DMS 273 (cell line): Measurements from ENCODE around the gene PRDM16.

Experiments
- DNase-seq: peaks from one replicate; lab custom pipeline; 2025; ENCODE audit not compliant: unreplicated experiment; lab: John Stamatoyannopoulos, UW

The PRDM16 gene

DNA sequence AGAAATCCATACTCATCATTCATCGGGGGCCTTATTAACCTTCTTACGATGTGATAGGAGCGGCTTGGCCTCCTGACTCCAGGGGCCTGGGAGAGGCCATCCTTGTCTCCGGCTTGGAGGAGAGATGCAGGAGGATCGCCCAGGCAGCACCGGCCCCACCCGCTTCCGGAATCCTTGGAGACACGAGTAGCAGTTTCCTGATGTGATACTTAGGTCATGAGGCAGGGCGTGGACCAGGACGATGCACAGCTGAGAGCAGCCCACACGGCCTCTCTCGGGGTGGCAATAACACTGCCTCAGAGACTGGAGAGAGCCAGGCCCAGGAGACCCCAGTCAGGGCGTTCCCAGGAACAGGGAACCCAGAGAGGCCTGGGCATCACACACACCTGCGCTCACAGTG, 221.9 kb downstream of the PRDM16 start:
- no peak for DNase-seq

DNA sequence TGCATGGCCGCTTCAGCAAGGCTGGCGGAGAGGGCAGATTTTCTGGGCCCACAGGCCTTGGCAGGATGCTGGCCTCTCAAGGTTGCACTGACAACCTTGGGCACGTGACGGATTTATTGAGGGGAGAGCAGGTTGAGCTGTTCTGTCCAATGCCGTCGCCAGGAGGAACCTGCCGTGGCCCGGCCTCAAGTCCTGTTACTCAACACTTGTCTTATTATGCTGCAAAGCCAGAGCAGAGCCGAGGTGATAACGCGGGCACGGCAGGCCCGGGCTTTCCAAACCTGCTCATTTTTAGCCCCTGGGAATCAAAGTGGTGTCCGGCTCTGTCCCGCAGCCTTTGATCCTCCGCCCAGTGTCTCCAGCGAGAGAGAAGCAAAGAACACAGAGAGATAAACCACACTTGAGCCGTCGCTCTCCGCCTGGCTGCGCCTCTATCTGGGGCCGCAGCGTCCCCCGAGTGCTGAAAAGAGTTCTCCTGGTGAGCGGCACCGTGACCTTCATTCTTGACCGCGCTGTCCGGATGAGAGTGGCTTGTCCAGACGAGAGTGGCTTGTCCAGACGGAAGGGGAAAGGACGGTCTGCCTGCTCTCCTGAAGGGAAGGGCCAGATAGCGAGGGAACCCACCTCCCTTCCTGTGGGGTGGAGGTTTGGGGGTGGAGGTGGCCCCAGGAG, 223.2 kb downstream of the PRDM16 start:
- DNase-seq = no peak

DNA sequence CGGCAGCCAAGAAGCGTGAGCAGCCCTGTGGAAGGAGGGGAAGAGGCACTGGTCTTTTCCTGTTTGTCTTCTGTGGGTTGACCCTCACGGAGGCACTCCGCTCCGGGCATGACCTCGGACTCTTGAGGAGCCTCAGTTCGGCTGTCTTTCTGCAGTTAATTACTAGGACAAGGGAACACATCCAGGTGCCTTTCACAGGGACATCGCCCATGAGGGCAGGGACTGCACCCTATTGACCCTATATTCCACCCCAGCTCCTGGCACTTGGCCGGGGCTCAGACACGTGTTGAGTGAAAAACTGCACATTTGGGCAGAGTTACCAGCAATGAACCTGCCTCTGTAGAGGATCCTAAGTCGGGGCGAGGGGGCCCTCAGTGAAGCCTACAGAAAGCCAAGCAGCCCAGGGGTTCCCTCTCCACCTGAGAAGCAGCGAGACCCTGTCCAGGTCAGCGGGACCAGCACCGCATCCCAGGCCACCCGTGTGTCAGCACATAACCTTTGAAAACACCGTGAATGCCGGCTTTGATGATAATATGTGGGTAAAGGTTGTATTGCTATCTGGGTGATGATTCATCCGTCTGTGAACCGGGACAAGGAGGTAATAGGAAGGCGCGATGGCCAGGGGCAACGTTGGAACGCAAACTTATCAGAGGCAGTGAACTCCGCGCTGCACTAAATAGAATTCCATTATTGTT, 224.0 kb downstream of the PRDM16 start:
- no peak for DNase-seq

DNA sequence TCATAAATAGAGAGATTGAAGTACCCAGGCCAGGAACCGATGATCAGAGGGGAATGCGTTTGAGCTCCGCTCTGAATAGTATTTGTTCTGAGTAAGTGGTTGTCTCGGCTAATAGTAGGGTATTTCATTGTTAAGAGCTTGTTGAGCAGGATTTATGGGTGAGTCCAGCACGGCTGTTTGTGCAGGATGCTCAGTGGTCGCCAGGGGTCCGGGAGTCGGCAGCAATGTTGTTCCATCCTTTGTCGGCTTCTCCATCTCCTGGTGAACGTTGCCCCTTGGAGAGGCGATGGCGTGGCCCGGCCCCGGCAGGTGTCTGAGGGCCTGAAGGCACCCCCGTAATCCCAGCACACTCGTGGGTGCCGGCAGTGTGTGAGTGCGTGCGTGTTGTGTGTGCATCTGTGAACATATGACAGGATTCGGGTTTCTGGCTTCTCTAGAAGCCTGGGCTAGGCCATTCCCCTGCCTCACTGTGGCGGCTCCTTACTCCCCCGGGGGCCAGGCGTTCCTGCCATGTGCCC, 224.6 kb downstream of the PRDM16 start:
- DNase-seq = no peak

DNA sequence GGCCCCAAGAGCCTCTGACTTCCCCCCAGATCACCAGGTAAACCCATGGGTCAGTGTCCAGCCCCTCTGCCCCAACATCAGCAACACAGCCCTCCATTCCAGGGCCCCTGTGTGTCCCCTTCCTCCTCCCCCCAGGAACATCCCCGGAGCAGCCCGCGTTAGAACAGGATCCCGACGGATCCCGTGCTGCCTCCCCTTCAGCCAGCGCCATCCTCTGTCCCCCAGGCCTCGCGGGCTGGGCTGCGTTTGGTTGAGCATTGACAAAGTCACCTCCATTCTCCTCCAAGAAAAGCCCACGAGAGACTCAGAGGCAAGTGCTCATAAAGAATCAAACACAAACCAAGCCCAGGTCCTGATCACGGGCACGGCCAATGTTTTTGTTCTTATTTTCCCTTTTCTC, 225.4 kb downstream of the PRDM16 start:
- DNase-seq = no peak

DNA sequence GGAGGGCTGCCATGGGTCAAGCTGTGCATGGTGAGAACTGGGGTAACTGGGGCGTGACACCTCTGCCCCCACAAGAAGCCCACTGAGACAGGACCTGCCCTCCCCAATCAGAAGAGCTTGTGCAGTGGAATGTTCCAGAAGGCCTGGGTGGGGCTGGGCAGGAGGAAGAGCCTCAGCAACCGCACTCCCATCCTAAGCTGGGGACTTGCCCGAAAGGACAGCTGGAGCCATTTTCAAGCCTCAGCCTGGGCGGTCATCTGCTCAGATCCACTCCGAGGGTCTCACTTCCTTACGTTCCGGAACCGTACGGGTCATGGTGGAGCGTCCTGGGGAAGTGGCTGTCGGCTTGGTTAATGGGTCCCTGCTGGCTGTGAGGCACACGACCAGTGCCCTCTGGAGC, 226.8 kb downstream of the PRDM16 start:
- no peak for DNase-seq

DNA sequence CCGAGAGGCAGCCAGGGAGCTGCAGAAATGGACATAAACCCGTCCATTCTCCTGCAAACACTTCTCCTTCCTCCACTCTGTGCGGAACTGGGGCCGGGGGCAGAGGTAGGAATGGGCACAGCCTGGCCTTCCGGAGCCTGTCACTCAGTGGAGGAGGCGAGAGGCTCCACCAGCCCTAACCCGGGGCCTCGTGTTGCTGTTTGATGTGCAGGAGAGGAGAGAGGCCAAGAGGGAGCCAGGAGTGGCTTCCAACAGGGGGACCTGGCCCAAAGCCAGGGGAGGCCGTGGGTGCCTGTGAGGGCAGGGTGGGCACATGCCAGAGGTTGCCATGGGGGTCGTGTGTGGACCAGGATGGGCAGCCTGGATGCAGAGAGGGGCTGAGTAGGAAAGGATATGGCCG, 227.3 kb downstream of the PRDM16 start:
- no peak for DNase-seq

DNA sequence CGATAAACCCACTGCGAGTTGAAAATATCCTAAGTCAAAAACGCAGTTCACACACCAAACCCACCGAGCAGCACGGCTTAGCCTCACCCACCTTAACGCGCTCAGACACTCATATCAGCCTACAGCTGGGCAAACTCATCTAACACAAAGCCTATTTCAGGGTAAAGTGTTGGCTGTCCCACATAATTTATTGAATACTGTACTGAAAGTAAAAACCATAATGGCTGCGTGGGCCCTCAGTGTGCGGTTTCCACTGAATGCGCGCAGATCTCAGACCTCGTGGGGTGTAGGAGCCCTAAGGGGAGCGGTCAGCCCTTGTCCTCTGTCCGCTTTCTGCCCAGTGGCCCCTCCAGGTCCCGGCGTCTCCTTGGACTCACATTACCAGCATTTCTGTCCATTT, 227.8 kb downstream of the PRDM16 start:
- DNase-seq = no peak

DNA sequence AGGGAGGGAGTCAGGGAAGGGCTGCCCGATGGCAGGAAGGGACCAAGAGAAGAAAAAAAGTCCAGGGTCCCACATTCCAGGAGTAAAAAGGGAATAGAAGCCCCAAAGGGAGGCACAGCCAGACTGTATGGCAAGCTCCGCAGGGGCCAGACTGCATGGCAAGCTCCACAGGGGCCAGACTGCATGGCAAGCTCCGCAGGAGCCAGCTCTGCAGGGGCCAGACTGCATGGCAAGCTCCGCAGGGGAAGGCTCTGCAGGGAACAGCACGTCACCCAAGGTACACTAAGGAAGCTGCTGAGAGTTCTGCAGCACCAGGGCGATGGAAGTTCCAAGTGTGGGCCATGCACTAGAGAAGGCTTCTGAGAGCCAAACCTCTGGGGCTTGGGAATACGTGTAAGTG, 228.8 kb downstream of the PRDM16 start:
- DNase-seq = no peak

DNA sequence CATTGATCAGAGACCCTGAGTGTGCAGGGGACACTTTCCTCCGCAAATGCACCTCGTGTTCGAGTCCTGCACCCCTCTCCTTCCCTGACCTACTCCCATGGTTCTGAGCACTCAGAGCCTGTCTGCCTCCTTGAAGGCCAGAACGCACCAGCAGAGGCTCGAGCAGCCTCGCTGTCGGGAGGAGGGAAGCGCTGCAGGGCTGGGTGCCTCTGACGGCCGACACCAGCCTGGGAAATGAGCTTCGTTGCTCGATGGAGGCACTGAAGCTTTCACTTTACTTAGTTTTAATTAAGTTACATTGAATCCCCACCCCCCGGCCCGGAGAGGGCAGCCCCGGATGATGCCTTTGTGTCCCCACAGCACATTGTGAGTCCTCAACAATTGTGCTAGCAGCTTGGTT, 229.2 kb downstream of the PRDM16 start:
- DNase-seq = no peak

DNA sequence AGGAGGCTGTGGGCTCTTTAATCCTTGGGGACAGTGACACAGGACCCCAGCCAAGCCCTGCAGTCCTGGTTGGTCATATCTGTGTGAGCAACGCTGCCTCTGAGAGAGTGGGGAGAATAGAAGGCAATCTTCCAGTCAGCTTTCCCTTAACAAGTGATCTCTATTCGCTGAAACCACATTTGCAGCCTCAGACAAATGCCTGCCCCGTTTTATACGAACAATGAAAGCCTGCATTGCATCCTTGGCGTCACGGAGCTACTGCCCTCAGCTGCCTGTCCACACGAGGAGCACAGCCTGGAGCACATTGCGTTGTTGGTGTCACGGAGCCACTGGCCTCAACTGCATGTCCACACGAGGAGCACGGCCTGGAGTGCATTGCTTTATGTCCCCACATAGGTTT, 235.2 kb downstream of the PRDM16 start:
- no peak for DNase-seq

DNA sequence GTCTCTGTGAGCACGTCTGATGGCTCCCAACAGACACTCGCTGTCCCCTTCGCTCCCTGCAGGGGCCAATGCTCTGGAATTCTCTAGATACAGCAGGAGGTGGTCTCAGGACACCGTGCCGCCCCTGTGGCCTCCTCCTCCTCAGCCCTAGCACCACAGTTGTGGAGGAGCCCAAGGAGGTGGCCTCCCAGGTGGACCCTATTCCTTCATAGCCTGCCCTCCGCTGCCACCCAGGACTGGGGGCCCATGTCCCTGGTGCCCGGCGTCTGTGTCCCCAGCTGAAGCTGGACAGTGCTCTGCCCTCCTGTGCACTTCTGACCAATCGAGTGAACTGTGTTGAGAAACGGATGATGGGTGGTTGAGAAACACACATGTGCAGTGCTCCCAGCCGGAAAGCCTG, 235.7 kb downstream of the PRDM16 start:
- DNase-seq = no peak

DNA sequence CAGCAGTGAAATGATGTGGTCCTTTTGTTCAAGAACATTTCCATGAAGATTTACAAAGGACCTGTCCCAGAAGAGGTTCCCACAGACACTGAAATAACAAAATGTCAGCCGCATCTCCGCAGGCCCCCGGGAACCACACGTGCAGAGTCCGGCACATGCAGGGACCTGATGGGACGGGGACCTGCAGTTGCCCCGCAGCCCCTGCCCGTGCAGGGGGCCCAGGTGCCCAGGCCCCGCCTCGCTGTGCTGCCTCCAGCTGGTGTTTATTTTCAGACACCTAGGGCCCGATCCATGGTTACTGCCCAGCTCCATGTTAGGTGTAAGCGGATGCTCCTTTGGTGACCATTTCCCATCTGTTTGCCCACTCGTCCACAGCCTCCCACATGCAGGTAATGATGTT, 236.2 kb downstream of the PRDM16 start:
- DNase-seq = no peak

DNA sequence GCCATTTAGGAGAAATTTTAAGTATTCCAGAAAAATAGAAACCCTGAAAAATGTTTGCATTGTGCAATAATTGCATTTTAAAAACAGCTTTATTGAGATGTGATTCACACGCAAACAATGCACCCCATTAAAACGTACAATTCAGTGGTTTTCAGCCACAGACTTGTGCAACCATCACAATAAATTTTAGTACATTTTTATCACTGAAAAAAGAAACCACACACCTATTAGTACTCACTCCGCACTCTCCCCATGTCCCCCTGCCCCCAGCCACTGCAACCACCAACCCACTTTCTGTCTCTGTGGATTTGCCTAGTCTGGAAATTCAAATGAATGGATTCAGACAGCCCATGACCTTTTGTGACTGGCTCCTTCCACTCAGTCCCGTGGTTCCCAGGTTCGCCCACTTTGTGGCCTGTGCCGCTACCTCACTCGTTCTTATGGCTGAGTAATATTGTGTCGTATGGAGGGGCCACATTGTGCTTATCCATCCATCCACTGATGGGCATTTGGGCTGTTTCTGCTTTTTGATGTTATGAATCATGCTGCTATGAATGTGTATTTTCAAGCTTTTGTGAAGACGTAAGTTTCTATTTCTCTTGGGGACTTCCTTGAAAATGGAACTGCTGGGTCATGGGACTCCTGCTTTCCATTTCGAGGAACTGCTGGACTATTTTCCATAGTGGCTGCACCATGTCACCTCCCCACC, 237.7 kb downstream of the PRDM16 start:
- no peak for DNase-seq

DNA sequence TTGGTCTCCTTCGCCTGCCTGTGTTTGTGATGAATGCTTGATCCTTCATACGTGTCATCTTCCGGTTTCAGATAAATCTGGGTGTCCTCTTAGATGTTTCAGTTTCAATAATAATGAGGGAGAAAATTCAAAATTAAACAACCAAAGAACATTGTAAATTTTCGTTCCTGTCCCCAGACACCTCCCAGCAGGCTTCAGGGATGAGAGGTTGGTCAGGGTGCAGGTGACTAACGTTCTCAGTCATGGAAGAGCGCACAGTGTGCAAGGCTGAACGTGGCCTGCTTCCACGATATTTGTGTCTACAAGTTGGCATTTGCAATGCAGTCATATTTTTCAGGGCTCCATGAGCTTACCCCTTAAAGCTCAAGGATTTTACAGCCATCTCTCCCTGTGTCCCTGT, 238.4 kb downstream of the PRDM16 start:
- no peak for DNase-seq

DNA sequence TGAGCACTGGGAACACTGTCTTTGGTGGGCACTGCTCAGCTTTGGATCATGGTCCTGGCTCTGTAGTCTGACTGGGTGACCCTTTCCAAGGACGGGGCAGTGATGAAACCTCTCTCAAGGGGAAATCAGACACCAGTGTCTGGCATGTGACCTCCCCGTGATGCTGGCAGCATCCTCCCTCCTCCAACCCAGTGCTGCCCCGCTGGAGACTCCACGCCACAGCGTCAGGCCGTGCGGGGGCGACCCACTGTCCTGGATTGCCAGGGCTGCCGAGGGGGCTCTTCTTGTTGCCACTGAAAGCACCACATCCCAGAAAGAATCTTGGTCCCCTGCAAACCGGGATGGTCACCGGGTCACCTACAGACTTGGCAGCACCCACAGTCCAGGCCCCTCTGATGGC, 239.1 kb downstream of the PRDM16 start:
- no peak for DNase-seq

DNA sequence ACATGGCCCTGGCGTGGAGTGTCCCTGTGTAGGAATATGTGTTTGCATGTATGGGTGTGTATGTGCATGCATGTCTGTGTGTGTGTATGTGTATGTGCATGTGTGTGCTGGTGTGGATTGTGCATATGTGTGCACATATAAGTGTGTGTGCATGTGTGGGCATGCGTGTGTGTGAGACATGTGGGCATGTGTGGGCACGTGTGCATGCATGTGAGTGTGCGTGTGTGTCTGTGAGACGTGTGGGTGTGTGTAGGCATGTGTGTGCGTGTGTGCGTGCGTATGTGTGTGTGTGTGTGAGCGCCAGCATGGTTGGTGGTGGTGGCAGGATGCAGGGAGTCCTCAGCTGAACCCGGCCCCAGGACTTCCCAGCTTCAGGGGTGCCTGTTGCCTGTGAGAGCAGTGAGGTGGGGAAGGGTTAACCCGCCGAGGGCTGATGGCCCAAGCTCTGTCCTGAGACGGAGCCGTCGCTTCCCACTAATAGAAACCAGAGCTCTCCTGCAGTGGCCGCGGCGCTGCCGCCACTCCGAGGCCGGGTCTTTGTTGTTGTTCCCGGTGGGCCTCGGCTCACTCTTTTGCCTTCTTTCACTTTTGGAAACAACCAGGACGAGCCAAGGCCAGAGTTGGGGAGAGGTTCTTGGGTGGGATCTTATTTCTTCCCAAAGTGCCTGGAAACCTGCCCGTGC, 241.9 kb downstream of the PRDM16 start:
- DNase-seq = no peak

DNA sequence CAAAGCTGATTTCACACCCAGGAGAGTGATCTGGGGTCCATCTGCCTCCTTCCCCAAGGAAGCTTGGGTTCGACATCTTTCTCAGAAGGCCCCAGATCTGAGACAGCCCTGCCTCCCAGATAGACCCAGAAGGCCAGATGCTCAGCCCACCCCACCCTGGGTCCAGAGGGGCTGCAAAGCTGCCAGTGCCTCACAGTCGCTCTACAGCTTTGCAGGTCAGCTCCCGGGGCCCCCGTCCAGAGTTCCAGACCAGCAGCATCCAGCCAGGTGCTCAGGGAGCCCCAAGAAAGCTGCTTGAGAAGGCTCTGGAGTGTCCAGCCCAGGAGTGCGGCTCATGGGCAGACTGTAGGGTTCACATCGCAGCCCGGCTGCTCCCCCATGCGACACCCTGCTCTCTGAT, 242.7 kb downstream of the PRDM16 start:
- DNase-seq = no peak

DNA sequence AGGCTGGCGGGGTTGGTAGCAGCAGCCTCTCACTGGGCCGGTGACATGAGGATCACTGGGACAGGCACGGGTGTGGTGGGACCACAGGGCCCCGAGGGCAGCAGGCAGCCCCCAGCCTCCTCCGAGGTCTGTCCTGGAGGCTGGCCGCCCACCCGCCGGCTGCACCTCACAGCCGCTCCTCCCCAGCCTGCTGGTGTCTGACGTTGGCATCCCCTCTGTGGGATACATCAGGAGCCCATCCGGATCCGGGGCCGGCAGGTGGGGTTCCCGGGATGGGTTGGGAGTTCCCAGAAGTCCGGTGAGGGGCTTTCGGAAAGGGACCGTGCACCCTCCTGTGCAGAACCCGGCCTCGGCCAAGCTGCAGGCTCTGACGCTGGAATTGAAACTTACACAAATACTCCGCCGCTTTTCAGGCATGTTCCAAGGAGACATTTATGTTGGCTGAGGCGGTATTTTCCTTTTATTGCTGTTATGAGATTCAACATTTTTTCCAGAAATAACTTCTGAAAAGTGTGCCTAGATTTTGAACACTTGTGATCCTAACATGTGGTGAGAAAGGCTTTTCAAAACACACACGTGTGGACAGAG, 243.4 kb downstream of the PRDM16 start:
- DNase-seq = no peak

DNA sequence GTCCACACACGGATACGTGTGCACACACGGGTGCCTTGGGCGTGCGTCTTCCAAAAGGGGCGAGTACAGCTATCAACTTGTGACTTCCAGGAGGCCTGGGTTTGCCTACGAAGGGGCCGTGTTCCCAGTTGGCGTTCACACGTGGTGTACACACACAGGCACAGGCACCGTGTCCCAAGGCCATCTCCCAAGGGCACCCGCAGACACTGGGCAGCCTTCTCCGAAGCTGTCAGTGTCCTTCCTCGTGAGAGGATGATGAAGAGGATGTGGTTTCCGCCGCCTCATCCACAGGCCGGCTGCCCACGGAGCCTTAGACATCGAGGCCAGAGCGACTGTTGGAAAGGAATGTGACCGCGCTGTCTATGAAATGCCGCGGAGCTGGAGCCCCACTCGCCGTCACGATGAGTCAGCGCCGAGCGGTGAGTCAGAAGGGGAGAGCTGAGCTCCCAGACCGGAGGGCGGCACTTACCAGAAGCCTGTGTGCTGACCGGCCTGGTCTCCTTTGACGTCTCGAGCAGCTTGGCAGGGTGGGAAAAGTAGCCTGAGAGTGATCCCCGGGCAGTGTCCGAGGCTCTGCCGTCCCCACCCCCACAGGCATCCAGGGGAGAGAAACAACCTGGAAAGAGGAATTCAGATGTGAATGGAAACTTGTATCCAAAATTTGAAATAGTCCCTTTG, 244.0 kb downstream of the PRDM16 start:
- DNase-seq = peak; percentile 41

DNA sequence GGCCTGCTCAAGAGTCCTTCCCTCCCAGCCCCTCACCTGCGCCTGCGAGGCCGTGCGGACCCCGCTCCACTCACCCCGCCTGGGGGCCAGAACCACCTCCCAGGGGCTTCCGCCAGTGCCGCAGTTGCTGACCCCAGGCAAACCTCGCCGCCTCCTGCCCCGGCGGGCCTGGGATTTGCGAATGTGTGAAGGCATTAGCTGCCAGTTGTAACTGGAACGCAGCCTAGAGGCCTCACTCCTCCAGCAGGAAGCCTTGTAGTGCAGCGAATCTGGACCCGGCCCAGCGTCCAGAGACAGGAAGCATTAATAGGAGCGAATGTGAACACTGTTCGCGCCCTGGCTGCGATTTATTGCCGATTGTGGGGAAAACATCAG, 244.6 kb downstream of the PRDM16 start:
- peak; percentile 26 for DNase-seq
